SU-DHL-6 (cell line): ENCODE results near the gene PRKD1.

Source experiments
- EZH2phosphoT487 ChIP-seq: fragments of 200-600 bp; sonication (generic), shearing (Covaris generic); conservative IDR thresholded peaks from 2 replicates; pipeline ENCODE4 v1.6.1; 2018; ENCODE audit warnings: mild to moderate bottlenecking, antibody characterized with exemption, low read length, moderate library complexity, mixed read lengths
- TF ChIP-seq, protein P1 (sequence below): fragments of 200-600 bp; sonication (generic); IDR thresholded peaks from one replicate; pipeline ENCODE4 v1.5.1; 2017; ENCODE audit warnings: antibody characterized with exemption, mild to moderate bottlenecking, low read length, moderate library complexity; ENCODE audit not compliant: insufficient read depth, poor library complexity, severe bottlenecking

DNA sequence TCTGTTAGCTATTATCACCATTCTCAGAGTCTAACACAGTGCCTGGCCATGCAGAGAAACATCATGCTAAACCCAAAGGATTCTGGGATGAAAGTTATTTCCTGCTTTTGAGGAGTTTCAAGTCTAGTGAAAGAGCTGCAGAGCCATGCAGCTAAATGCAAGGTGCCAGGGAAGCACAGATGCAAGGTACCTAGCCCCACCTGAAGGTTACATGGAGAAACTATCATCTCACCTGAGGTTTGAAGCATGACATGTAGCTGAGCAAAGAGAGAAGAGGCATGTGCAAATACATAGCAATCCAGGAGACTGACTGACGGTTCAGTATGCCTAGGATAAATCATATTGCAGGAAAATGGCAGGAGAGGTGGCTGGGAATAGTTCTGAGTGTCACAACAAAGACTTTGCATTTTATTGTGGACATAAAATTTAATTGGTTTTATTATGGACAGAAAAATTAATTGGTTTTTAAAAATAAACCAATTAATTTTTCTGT lies 170.4 kb downstream of the PRKD1 start:
- TF ChIP-seq, protein P1, sequence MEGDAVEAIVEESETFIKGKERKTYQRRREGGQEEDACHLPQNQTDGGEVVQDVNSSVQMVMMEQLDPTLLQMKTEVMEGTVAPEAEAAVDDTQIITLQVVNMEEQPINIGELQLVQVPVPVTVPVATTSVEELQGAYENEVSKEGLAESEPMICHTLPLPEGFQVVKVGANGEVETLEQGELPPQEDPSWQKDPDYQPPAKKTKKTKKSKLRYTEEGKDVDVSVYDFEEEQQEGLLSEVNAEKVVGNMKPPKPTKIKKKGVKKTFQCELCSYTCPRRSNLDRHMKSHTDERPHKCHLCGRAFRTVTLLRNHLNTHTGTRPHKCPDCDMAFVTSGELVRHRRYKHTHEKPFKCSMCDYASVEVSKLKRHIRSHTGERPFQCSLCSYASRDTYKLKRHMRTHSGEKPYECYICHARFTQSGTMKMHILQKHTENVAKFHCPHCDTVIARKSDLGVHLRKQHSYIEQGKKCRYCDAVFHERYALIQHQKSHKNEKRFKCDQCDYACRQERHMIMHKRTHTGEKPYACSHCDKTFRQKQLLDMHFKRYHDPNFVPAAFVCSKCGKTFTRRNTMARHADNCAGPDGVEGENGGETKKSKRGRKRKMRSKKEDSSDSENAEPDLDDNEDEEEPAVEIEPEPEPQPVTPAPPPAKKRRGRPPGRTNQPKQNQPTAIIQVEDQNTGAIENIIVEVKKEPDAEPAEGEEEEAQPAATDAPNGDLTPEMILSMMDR = no peak
- no peak for TF ChIP-seq EZH2phosphoT487
